ENCODE measurements around the gene TEX2.

TEX2 gene

GRCh38 chr17:64109400-64109799, 153.7 kb downstream of the TEX2 start:
- no peak overlapping the region for H3K4me3 ChIP-seq (ENCODE audit: control insufficient read depth, low read depth, low read length)
- TF ChIP-seq CTCF (conservative IDR thresholded peaks at IDR 0.05; ENCODE audit: control insufficient read depth, insufficient read depth, low read depth, low read length) = no peak
- DNase-seq (ENCODE audit: low read depth) = no peak

GRCh38 chr17:64107500-64108236, 155.4 kb downstream of the TEX2 start:
- DNase-seq (ENCODE audit: low read depth) = no peak
- H3K4me3 ChIP-seq (ENCODE audit: control insufficient read depth, low read depth, low read length) = no peak overlapping the region
- TF ChIP-seq CTCF (conservative IDR thresholded peaks at IDR 0.05; ENCODE audit: control insufficient read depth, insufficient read depth, low read depth, low read length) = no peak

- no peak for DNase-seq (ENCODE audit: low read depth)
- no peak for TF ChIP-seq CTCF (conservative IDR thresholded peaks at IDR 0.05; ENCODE audit: control insufficient read depth, insufficient read depth, low read depth, low read length)
- no peak overlapping the region for H3K4me3 ChIP-seq (ENCODE audit: control insufficient read depth, low read depth, low read length)
Measured at GRCh38 chr17:64106918-64107317, 156.1 kb downstream of the TEX2 start.

- TF ChIP-seq CTCF (conservative IDR thresholded peaks at IDR 0.05; ENCODE audit: control insufficient read depth, insufficient read depth, low read depth, low read length) = no peak
- H3K4me3 ChIP-seq (ENCODE audit: control insufficient read depth, low read depth, low read length) = no peak overlapping the region
- peak; percentile 72 for DNase-seq (ENCODE audit: low read depth)
Measured at GRCh38 chr17:64103391-64104364, 159.4 kb downstream of the TEX2 start.

- H3K4me3 ChIP-seq (ENCODE audit: control insufficient read depth, low read depth, low read length) = no peak overlapping the region
- TF ChIP-seq CTCF (conservative IDR thresholded peaks at IDR 0.05; ENCODE audit: control insufficient read depth, insufficient read depth, low read depth, low read length) = no peak
- DNase-seq (ENCODE audit: low read depth) = no peak
Measured at GRCh38 chr17:64102627-64103390, 160.3 kb downstream of the TEX2 start.

GRCh38 chr17:64099543-64099942, 163.5 kb downstream of the TEX2 start:
- H3K4me3 ChIP-seq (ENCODE audit: control insufficient read depth, low read depth, low read length) = no peak overlapping the region
- DNase-seq (ENCODE audit: low read depth) = no peak
- TF ChIP-seq CTCF (conservative IDR thresholded peaks at IDR 0.05; ENCODE audit: control insufficient read depth, insufficient read depth, low read depth, low read length) = no peak

Measured in fibroblast of mammary gland (primary cell).